WTC11 (cell line): ENCODE measurements around the gene RHBG. TPM values are rescaled to one million over a fixed set of nuclear protein-coding genes. Genes with fewer than 3 reads are reported as not detected.

Experiments used
- ATAC-seq: fragments of 200-7000 bp; cut with Tn5 transposase; 2 replicates; pipeline ENCODE4 v1.10.0; 2021; ENCODE audit warnings: mild to moderate bottlenecking, moderate library complexity
- CTCF ChIA-PET: fragments of 300-600 bp; sonication (Branson Sonifier 250); formaldehyde crosslinking; loops from one replicate; lab custom pipeline; 2021; ENCODE audit warnings: antibody characterized with exemption; lab: Charles Lee
- POLR2A ChIA-PET: fragments of 350-600 bp; sonication (Branson Sonifier 250); formaldehyde crosslinking; loops from one replicate; lab custom pipeline; 2021; ENCODE audit warnings: antibody characterized with exemption; lab: Charles Lee
- DNase-seq: peaks from one replicate; pipeline ENCODE4 v3.0.0; 2021; ENCODE audit warnings: low spot score
- H3K27ac Mint-ChIP-seq: 2 replicates; pipeline ENCODE4 v1.8.0; 2021; ENCODE audit warnings: mixed read lengths
- H3K27me3 Mint-ChIP-seq: 2 replicates; pipeline ENCODE4 v1.8.0; 2021; ENCODE audit warnings: low read depth, mild to moderate bottlenecking, moderate library complexity, mixed read lengths
- H3K36me3 Mint-ChIP-seq: 2 replicates; pipeline ENCODE4 v1.8.0; 2021; ENCODE audit warnings: mixed read lengths
- H3K4me1 Mint-ChIP-seq: 2 replicates; pipeline ENCODE4 v1.8.0; 2022; ENCODE audit warnings: mixed read lengths
- H3K4me3 Mint-ChIP-seq: 2 replicates; pipeline ENCODE4 v1.8.0; 2021; ENCODE audit warnings: mild to moderate bottlenecking, moderate library complexity, mixed read lengths
- H3K9me3 Mint-ChIP-seq: 2 replicates; pipeline ENCODE4 v1.8.0; 2021; ENCODE audit warnings: mixed read lengths
- CBFB ChIP-seq: sonication (generic); formaldehyde crosslinking; IDR thresholded peaks from 2 replicates; pipeline ENCODE4 v1.8.1; 2022; ENCODE audit warnings: mild to moderate bottlenecking, low read depth, missing genetic modification reagents
- CDX4 ChIP-seq: fragments of 250-450 bp; sonication (Bioruptor Pico); IDR thresholded peaks from 2 replicates; pipeline ENCODE4 v1.9.0; 2021; ENCODE audit warnings: moderate library complexity, mild to moderate bottlenecking, inconsistent platforms, borderline replicate concordance
- CTCF ChIP-seq: fragments of 200-600 bp; IDR thresholded peaks from 2 replicates; pipeline ENCODE4 v1.8.0; 2022; ENCODE audit warnings: antibody characterized with exemption
- EMX1 ChIP-seq: fragments of 250-450 bp; sonication (Bioruptor Pico); IDR thresholded peaks from 2 replicates; pipeline ENCODE4 v1.8.0; 2021; ENCODE audit warnings: mild to moderate bottlenecking
- FOXK1 ChIP-seq: sonication (generic); formaldehyde crosslinking; IDR thresholded peaks from 2 replicates; pipeline ENCODE4 v1.8.0; 2022; ENCODE audit warnings: mild to moderate bottlenecking, moderate library complexity, missing genetic modification reagents
- FOXP1 ChIP-seq: sonication (generic); formaldehyde crosslinking; IDR thresholded peaks from 2 replicates; pipeline ENCODE4 v1.8.0; 2022; ENCODE audit warnings: missing genetic modification reagents, mild to moderate bottlenecking, moderate library complexity, borderline replicate concordance
- IRF2 ChIP-seq: sonication (generic); formaldehyde crosslinking; IDR thresholded peaks from 2 replicates; pipeline ENCODE4 v1.8.0; 2022; ENCODE audit warnings: low read depth, missing genetic modification reagents, borderline replicate concordance
- MAX ChIP-seq: sonication (generic); formaldehyde crosslinking; IDR thresholded peaks from 2 replicates; pipeline ENCODE4 v1.8.0; 2022; ENCODE audit warnings: mild to moderate bottlenecking, missing genetic modification reagents
- MXD4 ChIP-seq: fragments of 250-450 bp; sonication (Bioruptor Pico); IDR thresholded peaks from 2 replicates; pipeline ENCODE4 v1.8.0; 2021; ENCODE audit warnings: mild to moderate bottlenecking, moderate library complexity, borderline replicate concordance
- NR3C1 ChIP-seq: sonication (generic); formaldehyde crosslinking; conservative IDR thresholded peaks from 2 replicates; pipeline ENCODE4 v1.8.1; 2023; ENCODE audit warnings: low read depth, mild to moderate bottlenecking, missing genetic modification reagents
- OVOL2 ChIP-seq: fragments of 250-450 bp; sonication (Bioruptor Pico); IDR thresholded peaks from 2 replicates; pipeline ENCODE4 v1.9.0; 2021; ENCODE audit warnings: mild to moderate bottlenecking, borderline replicate concordance
- PRRX2 ChIP-seq: fragments of 250-450 bp; sonication (Bioruptor Pico); IDR thresholded peaks from 2 replicates; pipeline ENCODE4 v1.8.0; 2021; ENCODE audit warnings: mild to moderate bottlenecking
- RELA ChIP-seq: sonication (generic); formaldehyde crosslinking; IDR thresholded peaks from 2 replicates; pipeline ENCODE4 v1.8.1; 2022; ENCODE audit warnings: missing genetic modification reagents, mild to moderate bottlenecking, borderline replicate concordance
- TCF7 ChIP-seq: sonication (generic); formaldehyde crosslinking; IDR thresholded peaks from 2 replicates; pipeline ENCODE4 v1.8.0; 2022; ENCODE audit warnings: mild to moderate bottlenecking, low read depth, missing genetic modification reagents, moderate library complexity
- ZNF317 ChIP-seq: sonication (generic); formaldehyde crosslinking; IDR thresholded peaks from 2 replicates; pipeline ENCODE4 v1.8.1; 2023; ENCODE audit warnings: low read depth, mild to moderate bottlenecking, moderate library complexity, missing genetic modification reagents, borderline replicate concordance
- ZNF396 ChIP-seq: fragments of 250-450 bp; sonication (Bioruptor Pico); IDR thresholded peaks from 2 replicates; pipeline ENCODE4 v1.8.0; 2021; ENCODE audit warnings: mild to moderate bottlenecking, moderate library complexity, borderline replicate concordance
- ZNF425 ChIP-seq: fragments of 250-450 bp; sonication (Bioruptor Pico); conservative IDR thresholded peaks from 2 replicates; pipeline ENCODE4 v1.9.0; 2021; ENCODE audit warnings: mild to moderate bottlenecking
- ZNF671 ChIP-seq: fragments of 250-450 bp; sonication (Bioruptor Pico); IDR thresholded peaks from 2 replicates; pipeline ENCODE4 v1.8.0; 2021; ENCODE audit warnings: mild to moderate bottlenecking
- total RNA-seq: library from RNA; stranded (reverse); gene quantifications from 3 replicates; pipeline ENCODE4 v1.2.3, GENCODE V29; 2021
- TF ChIP-seq, protein P1 (sequence below): sonication (generic); formaldehyde crosslinking; IDR thresholded peaks from 2 replicates; pipeline ENCODE4 v1.8.1; 2022; ENCODE audit warnings: mild to moderate bottlenecking, moderate library complexity, missing genetic modification reagents
- TF ChIP-seq, protein P2 (sequence below): fragments of 250-450 bp; sonication (Bioruptor Pico); IDR thresholded peaks from 2 replicates; pipeline ENCODE4 v1.9.0; 2021; ENCODE audit warnings: mild to moderate bottlenecking, borderline replicate concordance
- TF ChIP-seq, protein P3 (sequence below): sonication (generic); formaldehyde crosslinking; IDR thresholded peaks from 2 replicates; pipeline ENCODE4 v1.8.1; 2023; ENCODE audit warnings: mild to moderate bottlenecking, moderate library complexity, missing genetic modification reagents

RHBG gene
- total RNA-seq, 1 experiment from 2014 or later, result 1.9 TPM

DNA sequence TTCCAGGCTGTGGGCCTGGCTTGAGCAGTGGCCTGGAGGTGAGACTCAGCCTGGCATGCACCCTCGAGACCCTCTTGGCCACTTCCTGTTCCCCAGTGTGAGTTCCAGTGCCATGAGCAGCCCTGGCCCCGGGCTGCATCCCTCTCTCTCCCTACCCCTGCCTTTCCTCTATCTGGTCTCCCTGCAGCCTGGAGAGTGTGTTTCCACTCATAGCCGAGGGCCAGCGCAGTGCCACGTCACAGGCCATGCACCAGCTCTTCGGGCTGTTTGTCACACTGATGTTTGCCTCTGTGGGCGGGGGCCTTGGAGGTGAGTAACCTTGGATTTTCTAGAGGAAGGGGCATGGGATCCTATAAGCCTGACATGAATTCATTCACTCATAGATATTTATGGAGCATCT lies 13.6 kb downstream of the RHBG start:
- Mint-ChIP-seq H3K36me3 (no peaks in the 10 kb centered on the region), H3K27ac (no peak overlapping the region), H3K9me3 (no peaks in the 10 kb centered on the region), H3K4me1 (peaks cover 18% of the 10 kb centered on the region), H3K4me3 (no peak overlapping the region), H3K27me3 (peaks cover 20% of the 10 kb centered on the region)
- POLR2A ChIA-PET, result interaction anchor here (0.6 kb wide), 1 partner anchor 36 kb away, joined by 4 read pairs; no protein-coding TSS in a partner anchor
- no peak for ATAC-seq
- TF ChIP-seq IRF2 (CRISPR knock-in tag) (no peak), CDX4 (CRISPR knock-in tag) (no peak), EMX1 (no peak), FOXP1 (no peak), MXD4 (CRISPR knock-in tag) (no peak), OVOL2 (CRISPR knock-in tag) (no peak)
- TF ChIP-seq, protein P1, sequence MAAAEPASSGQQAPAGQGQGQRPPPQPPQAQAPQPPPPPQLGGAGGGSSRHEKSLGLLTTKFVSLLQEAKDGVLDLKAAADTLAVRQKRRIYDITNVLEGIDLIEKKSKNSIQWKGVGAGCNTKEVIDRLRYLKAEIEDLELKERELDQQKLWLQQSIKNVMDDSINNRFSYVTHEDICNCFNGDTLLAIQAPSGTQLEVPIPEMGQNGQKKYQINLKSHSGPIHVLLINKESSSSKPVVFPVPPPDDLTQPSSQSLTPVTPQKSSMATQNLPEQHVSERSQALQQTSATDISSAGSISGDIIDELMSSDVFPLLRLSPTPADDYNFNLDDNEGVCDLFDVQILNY (CRISPR knock-in tag), result no peak
- DNase-seq, result no peak
- CTCF ChIA-PET, result interaction anchor here (0.6 to 10.7 kb wide), 18 partner anchors 10 to 69 kb away, joined by 3 to 401 read pairs (median 6); partner anchors contain the start of genes CCT3 and RHBG

DNA sequence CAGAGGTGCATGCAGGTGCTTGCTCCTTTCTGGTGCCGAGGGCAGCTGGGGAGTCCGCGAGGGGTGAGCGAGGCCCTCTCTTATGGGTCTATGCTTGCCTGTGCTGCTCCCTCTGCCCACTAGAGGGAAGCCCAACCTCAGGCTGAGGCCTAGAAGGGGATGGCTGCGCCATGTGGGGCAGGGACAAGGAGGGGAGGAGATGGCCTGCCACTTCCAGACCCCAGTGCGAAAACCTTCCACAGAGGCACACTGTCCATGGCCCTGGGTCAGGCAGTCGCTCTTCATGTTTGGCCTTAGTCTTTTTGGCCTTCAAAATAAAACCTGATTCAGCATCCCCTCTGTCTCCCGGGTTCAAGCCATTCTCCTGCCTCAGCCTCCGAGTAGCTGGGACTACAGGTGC lies 14.0 kb downstream of the RHBG start:
- DNase-seq (peak; percentile 92), ATAC-seq (peak; percentile 95)
- CTCF ChIA-PET, result interaction anchor here (0.5 to 10.7 kb wide), 21 partner anchors 11 to 242 kb away, joined by 3 to 401 read pairs (median 4); partner anchors contain the start of genes CCT3 and RHBG
- peaks cover 21% of the 10 kb centered on the region for H3K4me1 Mint-ChIP-seq
- POLR2A ChIA-PET, result interaction anchor here (0.6 kb wide), 1 partner anchor 37 kb away, joined by 4 read pairs; no protein-coding TSS in a partner anchor
- no peaks in the 10 kb centered on the region for H3K9me3 Mint-ChIP-seq
- no peak overlapping the region for H3K27ac Mint-ChIP-seq
- H3K36me3 Mint-ChIP-seq, result no peaks in the 10 kb centered on the region
- H3K27me3 Mint-ChIP-seq, result peaks cover 24% of the 10 kb centered on the region
- H3K4me3 Mint-ChIP-seq, result no peak overlapping the region
- TF ChIP-seq FOXP1, result no peak
- TF ChIP-seq NR3C1 (CRISPR knock-in tag), result no peak
- no peak for TF ChIP-seq CBFB (CRISPR knock-in tag)
- no peak for TF ChIP-seq ZNF425 (CRISPR knock-in tag)
- TF ChIP-seq PRRX2, result no peak
- TF ChIP-seq CTCF, result peak; percentile 87
- peak; percentile 67; the same call in 1 of the 2 replicates for TF ChIP-seq MAX (CRISPR knock-in tag)
- TF ChIP-seq ZNF671 (CRISPR knock-in tag), result no peak
- TF ChIP-seq, protein P2, sequence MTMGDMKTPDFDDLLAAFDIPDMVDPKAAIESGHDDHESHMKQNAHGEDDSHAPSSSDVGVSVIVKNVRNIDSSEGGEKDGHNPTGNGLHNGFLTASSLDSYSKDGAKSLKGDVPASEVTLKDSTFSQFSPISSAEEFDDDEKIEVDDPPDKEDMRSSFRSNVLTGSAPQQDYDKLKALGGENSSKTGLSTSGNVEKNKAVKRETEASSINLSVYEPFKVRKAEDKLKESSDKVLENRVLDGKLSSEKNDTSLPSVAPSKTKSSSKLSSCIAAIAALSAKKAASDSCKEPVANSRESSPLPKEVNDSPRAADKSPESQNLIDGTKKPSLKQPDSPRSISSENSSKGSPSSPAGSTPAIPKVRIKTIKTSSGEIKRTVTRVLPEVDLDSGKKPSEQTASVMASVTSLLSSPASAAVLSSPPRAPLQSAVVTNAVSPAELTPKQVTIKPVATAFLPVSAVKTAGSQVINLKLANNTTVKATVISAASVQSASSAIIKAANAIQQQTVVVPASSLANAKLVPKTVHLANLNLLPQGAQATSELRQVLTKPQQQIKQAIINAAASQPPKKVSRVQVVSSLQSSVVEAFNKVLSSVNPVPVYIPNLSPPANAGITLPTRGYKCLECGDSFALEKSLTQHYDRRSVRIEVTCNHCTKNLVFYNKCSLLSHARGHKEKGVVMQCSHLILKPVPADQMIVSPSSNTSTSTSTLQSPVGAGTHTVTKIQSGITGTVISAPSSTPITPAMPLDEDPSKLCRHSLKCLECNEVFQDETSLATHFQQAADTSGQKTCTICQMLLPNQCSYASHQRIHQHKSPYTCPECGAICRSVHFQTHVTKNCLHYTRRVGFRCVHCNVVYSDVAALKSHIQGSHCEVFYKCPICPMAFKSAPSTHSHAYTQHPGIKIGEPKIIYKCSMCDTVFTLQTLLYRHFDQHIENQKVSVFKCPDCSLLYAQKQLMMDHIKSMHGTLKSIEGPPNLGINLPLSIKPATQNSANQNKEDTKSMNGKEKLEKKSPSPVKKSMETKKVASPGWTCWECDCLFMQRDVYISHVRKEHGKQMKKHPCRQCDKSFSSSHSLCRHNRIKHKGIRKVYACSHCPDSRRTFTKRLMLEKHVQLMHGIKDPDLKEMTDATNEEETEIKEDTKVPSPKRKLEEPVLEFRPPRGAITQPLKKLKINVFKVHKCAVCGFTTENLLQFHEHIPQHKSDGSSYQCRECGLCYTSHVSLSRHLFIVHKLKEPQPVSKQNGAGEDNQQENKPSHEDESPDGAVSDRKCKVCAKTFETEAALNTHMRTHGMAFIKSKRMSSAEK (CRISPR knock-in tag), result no peak
- no peak for TF ChIP-seq FOXK1
- TF ChIP-seq, protein P3, sequence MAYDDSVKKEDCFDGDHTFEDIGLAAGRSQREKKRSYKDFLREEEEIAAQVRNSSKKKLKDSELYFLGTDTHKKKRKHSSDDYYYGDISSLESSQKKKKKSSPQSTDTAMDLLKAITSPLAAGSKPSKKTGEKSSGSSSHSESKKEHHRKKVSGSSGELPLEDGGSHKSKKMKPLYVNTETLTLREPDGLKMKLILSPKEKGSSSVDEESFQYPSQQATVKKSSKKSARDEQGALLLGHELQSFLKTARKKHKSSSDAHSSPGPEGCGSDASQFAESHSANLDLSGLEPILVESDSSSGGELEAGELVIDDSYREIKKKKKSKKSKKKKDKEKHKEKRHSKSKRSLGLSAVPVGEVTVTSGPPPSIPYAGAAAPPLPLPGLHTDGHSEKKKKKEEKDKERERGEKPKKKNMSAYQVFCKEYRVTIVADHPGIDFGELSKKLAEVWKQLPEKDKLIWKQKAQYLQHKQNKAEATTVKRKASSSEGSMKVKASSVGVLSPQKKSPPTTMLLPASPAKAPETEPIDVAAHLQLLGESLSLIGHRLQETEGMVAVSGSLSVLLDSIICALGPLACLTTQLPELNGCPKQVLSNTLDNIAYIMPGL (CRISPR knock-in tag), result 0 out of 2 replicates have a peak, but pooled peaks have one; percentile 25
- TF ChIP-seq ZNF396, result no peak
- TF ChIP-seq ZNF317 (CRISPR knock-in tag), result no peak
- TF ChIP-seq RELA, result no peak
- no peak for TF ChIP-seq TCF7
